Endothelial cell of umbilical vein (primary cell): ENCODE results near the gene RBM45. TPM values are rescaled to one million over a fixed set of nuclear protein-coding genes. Genes with fewer than 3 reads are reported as not detected.

Experiments
- BruUV-seq: library from RNA; stranded (reverse); fragments of 400-500 nt; replicated peaks from 2 replicates; lab custom pipeline; 2021; lab: Mats Ljungman, UMichigan
- CTCF ChIA-PET: fragments of 300-600, 350-600 bp; sonication (Branson Sonifier 250); formaldehyde crosslinking; loops from one replicate; lab custom pipeline; 2021; ENCODE audit warnings: antibody characterized with exemption, inconsistent platforms; lab: Charles Lee
- POLR2A ChIA-PET: fragments of 300-600, 350-600 bp; sonication (Branson Sonifier 250); formaldehyde crosslinking; loops from one replicate; lab custom pipeline; 2021; ENCODE audit warnings: antibody characterized with exemption, inconsistent platforms; lab: Charles Lee
- DNase-seq: peaks from one replicate; pipeline ENCODE4 v3.0.0-alpha.2; 2011; ENCODE audit warnings: low read depth, low spot score
- FAIRE-seq: peaks from 2 replicates; lab custom pipeline; 2011; peaks lifted over from hg19 to GRCh38; lab: Jason Lieb, UNC
- H2AFZ ChIP-seq: 2 replicates; pipeline ENCODE4 v1.6.0; 2012; ENCODE audit warnings: low read depth, low read length, control low read depth, inconsistent platforms
- H3K27ac ChIP-seq: 2 replicates; pipeline ENCODE4 v1.5.1; 2011; ENCODE audit warnings: low read depth, mild to moderate bottlenecking, control low read depth, low read length, moderate library complexity; ENCODE audit not compliant: insufficient read depth
- H3K27me3 ChIP-seq, 2 experiments: 2 replicates each; pipeline versions ENCODE4 v1.6.0 to v1.6.1; 2011; ENCODE audit warnings: low read length in 2 of 2, mixed read lengths in 1 of 2; ENCODE audit not compliant: control insufficient read depth in 2 of 2, insufficient read depth in 2 of 2
- H3K36me3 ChIP-seq, 2 experiments: 2 replicates in 1 of 2; 3 replicates in 1 of 2; pipeline ENCODE4 v1.5.1; 2011; ENCODE audit warnings: low read length in 2 of 2, mild to moderate bottlenecking in 1 of 2, moderate library complexity in 1 of 2; ENCODE audit not compliant: control insufficient read depth in 2 of 2, insufficient read depth in 2 of 2; ENCODE audit errors: extremely low read depth in 1 of 2
- H3K4me1 ChIP-seq: 3 replicates; pipeline ENCODE4 v1.5.1; 2011; ENCODE audit warnings: mild to moderate bottlenecking, low read length; ENCODE audit not compliant: control insufficient read depth, insufficient read depth; ENCODE audit errors: extremely low read depth
- H3K4me2 ChIP-seq: 2 replicates; pipeline ENCODE4 v1.6.1; 2011; ENCODE audit warnings: low read length, control low read depth, mixed read lengths; ENCODE audit not compliant: insufficient read depth
- H3K4me3 ChIP-seq, 3 experiments: fragments of 200-600 bp in 1 of 3; sonication (generic), shearing (Covaris generic) in 1 of 3; replicated peaks in 1 of 3; 2 replicates each; pipeline ENCODE4 v1.5.1; 2011 to 2016; ENCODE audit warnings: control low read depth in 3 of 3, low read length in 3 of 3, mild to moderate bottlenecking in 2 of 3, inconsistent platforms in 1 of 3, low read depth in 1 of 3, moderate library complexity in 1 of 3; ENCODE audit not compliant: insufficient read depth in 1 of 3
- H3K79me2 ChIP-seq: 2 replicates; pipeline ENCODE4 v1.6.0; 2012; ENCODE audit warnings: low read length, inconsistent platforms; ENCODE audit not compliant: control insufficient read depth, insufficient read depth
- H3K9ac ChIP-seq: replicated peaks from 2 replicates; pipeline ENCODE3; 2011; ENCODE audit warnings: low read length, control low read depth; ENCODE audit not compliant: insufficient read depth; ENCODE audit errors: extremely low read depth
- H3K9me1 ChIP-seq: replicated peaks from 3 replicates; pipeline ENCODE4 v1.6.0; 2011; ENCODE audit warnings: mild to moderate bottlenecking, low read length; ENCODE audit not compliant: control insufficient read depth, insufficient read depth; ENCODE audit errors: extremely low read depth
- H3K9me3 ChIP-seq: replicated peaks from 2 replicates; pipeline ENCODE4 v1.5.1; 2012; ENCODE audit warnings: low read length, inconsistent platforms; ENCODE audit not compliant: control insufficient read depth, insufficient read depth
- H4K20me1 ChIP-seq: replicated peaks from 2 replicates; pipeline ENCODE3; 2011; ENCODE audit warnings: mild to moderate bottlenecking, low read length; ENCODE audit not compliant: control insufficient read depth, insufficient read depth; ENCODE audit errors: extremely low read depth
- GATA2 ChIP-seq: IDR thresholded peaks from 2 replicates; pipeline ENCODE4 v1.7.0; 2011; ENCODE audit warnings: low read depth, mild to moderate bottlenecking, moderate library complexity, mixed read lengths, low read length; ENCODE audit not compliant: insufficient read length, insufficient read depth
- JUN ChIP-seq: IDR thresholded peaks from 2 replicates; pipeline ENCODE4 v1.6.1; 2011; ENCODE audit warnings: borderline replicate concordance, low read depth; ENCODE audit not compliant: insufficient read length, insufficient read depth
- dilution Hi-C: fragments of 300-500 bp; cut with MboI; formaldehyde crosslinking; loops from one replicate; pipeline ENCODE4 v1.15.0; 2019; ENCODE audit warnings: low sequenced_read_pairs; ENCODE audit not compliant: extremely low pct_ligation_motif_present
- intact Hi-C: fragments of 100-400 bp; cut with micrococcal nuclease; formaldehyde crosslinking; loops from one replicate; pipeline ENCODE4 v1.10.0; 2022
- polyA plus RNA-seq, 4 experiments: library from polyadenylated mRNA; depleted of rRNA in 3 of 4; stranded (reverse) in 3 of 4; unstranded in 1 of 4; fragments of >200 nt; gene quantifications; 2 replicates each; pipeline versions ENCODE4 v1.2.1 to v1.2.3, GENCODE V29; 2011 to 2012; ENCODE audit warnings: missing spikeins in 1 of 4
- total RNA-seq: library from RNA; stranded (reverse); gene quantifications from 2 replicates; pipeline ENCODE4 v1.2.3, GENCODE V29; 2021
- TF ChIP-seq, protein P1 (sequence below), 2 donors: IDR thresholded peaks; 1 replicate in 1 of 2; 2 replicates in 1 of 2; pipeline ENCODE4 v1.5.1; 2011; ENCODE audit warnings: low read length in 2 of 2, mild to moderate bottlenecking in 2 of 2, moderate library complexity in 2 of 2, control low read depth in 1 of 2, inconsistent platforms in 1 of 2, low read depth in 1 of 2; ENCODE audit not compliant: insufficient read depth in 1 of 2; ENCODE audit errors: extremely low read depth in 1 of 2

RBM45 gene
- total and polyA plus RNA-seq, 2 donors (not counting 3 experiments of a cell fraction or from before 2014, with no cell fraction given), result 6.8 to 12.4 TPM

- no TSS peak for BruUV-seq
- Histone ChIP-seq H3K4me1 (no peaks in the 10 kb centered on the region), H3K27ac (no peak overlapping the region), H3K79me2 (no peaks in the 10 kb centered on the region), H3K4me2 (no peak overlapping the region), H3K27me3 (peaks cover 0 to 2% of the 10 kb centered on the region in 2 experiments), H3K36me3 (no peaks in the 10 kb centered on the region), H3K4me3 (no peak overlapping the region), H4K20me1 (no peaks in the 10 kb centered on the region), H3K9ac (no peak overlapping the region), H3K9me1 (no peaks in the 10 kb centered on the region), H2AFZ (no peak overlapping the region), H3K9me3 (no peaks in the 10 kb centered on the region)
- DNase-seq (no peak), FAIRE-seq (no peak)
- ChIA-PET CTCF (no interaction called here), POLR2A (no interaction called here)
- dilution Hi-C loops (no loop called here), intact Hi-C loops (no loop called here)
- TF ChIP-seq, protein P1, sequence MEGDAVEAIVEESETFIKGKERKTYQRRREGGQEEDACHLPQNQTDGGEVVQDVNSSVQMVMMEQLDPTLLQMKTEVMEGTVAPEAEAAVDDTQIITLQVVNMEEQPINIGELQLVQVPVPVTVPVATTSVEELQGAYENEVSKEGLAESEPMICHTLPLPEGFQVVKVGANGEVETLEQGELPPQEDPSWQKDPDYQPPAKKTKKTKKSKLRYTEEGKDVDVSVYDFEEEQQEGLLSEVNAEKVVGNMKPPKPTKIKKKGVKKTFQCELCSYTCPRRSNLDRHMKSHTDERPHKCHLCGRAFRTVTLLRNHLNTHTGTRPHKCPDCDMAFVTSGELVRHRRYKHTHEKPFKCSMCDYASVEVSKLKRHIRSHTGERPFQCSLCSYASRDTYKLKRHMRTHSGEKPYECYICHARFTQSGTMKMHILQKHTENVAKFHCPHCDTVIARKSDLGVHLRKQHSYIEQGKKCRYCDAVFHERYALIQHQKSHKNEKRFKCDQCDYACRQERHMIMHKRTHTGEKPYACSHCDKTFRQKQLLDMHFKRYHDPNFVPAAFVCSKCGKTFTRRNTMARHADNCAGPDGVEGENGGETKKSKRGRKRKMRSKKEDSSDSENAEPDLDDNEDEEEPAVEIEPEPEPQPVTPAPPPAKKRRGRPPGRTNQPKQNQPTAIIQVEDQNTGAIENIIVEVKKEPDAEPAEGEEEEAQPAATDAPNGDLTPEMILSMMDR (IDR thresholded peaks at IDR 0.05; ENCODE audit: extremely low read depth in 1 of 2, insufficient read depth in 1 of 2, low read depth in 1 of 2, low read length in 2 of 2), result no peak
- TF ChIP-seq GATA2, result no peak
- TF ChIP-seq JUN, result no peak
These were observed 47.7 kb downstream of the RBM45 start for GRCh38 chr2:178159966-178160365.

DNA sequence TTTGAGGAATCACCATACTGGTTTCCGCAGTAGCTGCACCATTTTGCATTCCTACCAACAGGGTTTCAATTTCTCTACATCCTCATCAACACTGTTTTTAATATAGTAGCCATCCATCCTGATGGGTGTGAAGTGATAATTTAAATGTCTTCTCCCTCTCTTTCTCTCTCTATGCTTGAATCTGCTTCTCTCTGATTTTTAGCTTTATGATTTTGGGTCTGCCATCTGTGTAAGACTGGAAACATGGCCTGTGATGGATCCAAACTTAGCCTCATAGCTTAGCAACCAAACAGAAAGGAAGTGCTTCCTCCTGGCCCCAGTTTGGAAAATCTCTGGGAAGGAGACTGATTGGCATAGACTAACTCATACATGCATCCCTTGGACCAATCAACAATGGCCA lies 48.4 kb downstream of the RBM45 start:
- H3K9ac ChIP-seq, result no peak overlapping the region
- peaks cover 0 to 2% of the 10 kb centered on the region in 2 experiments for H3K27me3 ChIP-seq
- H3K9me1 ChIP-seq, result no peaks in the 10 kb centered on the region
- ChIA-PET CTCF (no interaction called here), POLR2A (no interaction called here)
- H3K4me3 ChIP-seq, result no peak overlapping the region
- H3K4me1 ChIP-seq, result no peaks in the 10 kb centered on the region
- no peaks in the 10 kb centered on the region for H3K79me2 ChIP-seq
- no peak for TF ChIP-seq GATA2
- H4K20me1 ChIP-seq, result no peaks in the 10 kb centered on the region
- no peak overlapping the region for H3K27ac ChIP-seq
- no peak overlapping the region for H2AFZ ChIP-seq
- H3K4me2 ChIP-seq, result no peak overlapping the region
- no peaks in the 10 kb centered on the region for H3K9me3 ChIP-seq
- dilution Hi-C loops, result no loop called here
- DNase-seq, result no peak
- intact Hi-C loops, result no loop called here
- no peak for FAIRE-seq
- BruUV-seq, result no TSS peak
- H3K36me3 ChIP-seq, result no peaks in the 10 kb centered on the region
